ENCODE measurements around the gene ACOXL.

- TF ChIP-seq CTCF (IDR thresholded peaks at IDR 0.05): no peak
- no peak for TF ChIP-seq POLR2AphosphoS5 (IDR thresholded peaks at IDR 0.05)
Measured at GRCh38 chr2:110771547-110772382, 39.4 kb downstream of the ACOXL start.
